Measurements from ENCODE around the gene CLSTN3. TPM values are rescaled to one million over a fixed set of nuclear protein-coding genes. Genes with fewer than 3 reads are reported as not detected.

Gene CLSTN3
- total and polyA plus RNA-seq, 4 donors = 6.1 to 37.2 (median 26.8) TPM

- Histone ChIP-seq H3K9me3 (ENCODE audit: control insufficient read depth in 4 of 4, low read length in 3 of 4) (no peaks in the 10 kb centered on the region), H3K27me3 (ENCODE audit: control insufficient read depth in 4 of 4, insufficient read depth in 4 of 4, low read length in 3 of 4) (no peaks in the 10 kb centered on the region), H3K4me3 (ENCODE audit: low read depth in 1 of 3, low read length in 3 of 3) (no peak overlapping the region), H3K36me3 (ENCODE audit: control insufficient read depth in 4 of 4, insufficient read depth in 3 of 4, low read depth in 1 of 4, low read length in 3 of 4) (peaks cover 0 to 3% (median 1%) of the 10 kb centered on the region in 4 donors), H3K9ac (ENCODE audit: low read depth in 1 of 2, low read length in 2 of 2) (no peak overlapping the region), H3K27ac (ENCODE audit: low read depth in 1 of 2, low read length in 2 of 2) (no peak overlapping the region), H3K4me1 (ENCODE audit: control insufficient read depth in 4 of 4, insufficient read depth in 4 of 4, low read length in 3 of 4) (peaks cover 1 to 55% (median 40%) of the 10 kb centered on the region in 4 donors)
- DNase-seq (ENCODE audit: low spot score) = no peak
- TF ChIP-seq, protein P1, sequence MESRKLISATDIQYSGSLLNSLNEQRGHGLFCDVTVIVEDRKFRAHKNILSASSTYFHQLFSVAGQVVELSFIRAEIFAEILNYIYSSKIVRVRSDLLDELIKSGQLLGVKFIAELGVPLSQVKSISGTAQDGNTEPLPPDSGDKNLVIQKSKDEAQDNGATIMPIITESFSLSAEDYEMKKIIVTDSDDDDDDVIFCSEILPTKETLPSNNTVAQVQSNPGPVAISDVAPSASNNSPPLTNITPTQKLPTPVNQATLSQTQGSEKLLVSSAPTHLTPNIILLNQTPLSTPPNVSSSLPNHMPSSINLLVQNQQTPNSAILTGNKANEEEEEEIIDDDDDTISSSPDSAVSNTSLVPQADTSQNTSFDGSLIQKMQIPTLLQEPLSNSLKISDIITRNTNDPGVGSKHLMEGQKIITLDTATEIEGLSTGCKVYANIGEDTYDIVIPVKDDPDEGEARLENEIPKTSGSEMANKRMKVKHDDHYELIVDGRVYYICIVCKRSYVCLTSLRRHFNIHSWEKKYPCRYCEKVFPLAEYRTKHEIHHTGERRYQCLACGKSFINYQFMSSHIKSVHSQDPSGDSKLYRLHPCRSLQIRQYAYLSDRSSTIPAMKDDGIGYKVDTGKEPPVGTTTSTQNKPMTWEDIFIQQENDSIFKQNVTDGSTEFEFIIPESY (IDR thresholded peaks at IDR 0.05) = no peak
- no peak for TF ChIP-seq HNF4G (IDR thresholded peaks at IDR 0.05)
- TF ChIP-seq HNF4A (conservative IDR thresholded peaks at IDR 0.05) = no peak
- no peak for TF ChIP-seq ATF3 (IDR thresholded peaks at IDR 0.05)
- TF ChIP-seq FOXA1 (IDR thresholded peaks at IDR 0.05) = no peak
- TF ChIP-seq CTCF (IDR thresholded peaks at IDR 0.05; ENCODE audit: low read depth, low read length, missing input control) = no peak
- 89% methylated on average over 6 of the region's 6 CpGs for WGBS
Measured at GRCh38 chr12:7114851-7115250, 15.3 kb upstream of the CLSTN3 start.

- Histone ChIP-seq H3K36me3 (ENCODE audit: control insufficient read depth in 4 of 4, insufficient read depth in 3 of 4, low read depth in 1 of 4, low read length in 3 of 4) (peaks cover 0 to 3% (median 1%) of the 10 kb centered on the region in 4 donors), H3K4me3 (ENCODE audit: low read depth in 1 of 3, low read length in 3 of 3) (no peak overlapping the region), H3K9ac (ENCODE audit: low read depth in 1 of 2, low read length in 2 of 2) (no peak overlapping the region), H3K27me3 (ENCODE audit: control insufficient read depth in 4 of 4, insufficient read depth in 4 of 4, low read length in 3 of 4) (no peaks in the 10 kb centered on the region), H3K4me1 (ENCODE audit: control insufficient read depth in 4 of 4, insufficient read depth in 4 of 4, low read length in 3 of 4) (peaks cover 2 to 51% (median 38%) of the 10 kb centered on the region in 4 donors), H3K27ac (ENCODE audit: low read depth in 1 of 2, low read length in 2 of 2) (no peak overlapping the region), H3K9me3 (ENCODE audit: control insufficient read depth in 4 of 4, low read length in 3 of 4) (no peaks in the 10 kb centered on the region)
- 91% methylated on average over 3 of the region's 3 CpGs for WGBS
- DNase-seq (ENCODE audit: low spot score) = no peak
- TF ChIP-seq HNF4G (IDR thresholded peaks at IDR 0.05) (no peak), SP1 (IDR thresholded peaks at IDR 0.05) (no peak), MAX (IDR thresholded peaks at IDR 0.05) (no peak), HNF4A (conservative IDR thresholded peaks at IDR 0.05) (no peak), FOXA1 (IDR thresholded peaks at IDR 0.05) (no peak), RAD21 (IDR thresholded peaks at IDR 0.05) (no peak), CTCF (IDR thresholded peaks at IDR 0.05; ENCODE audit: low read depth, low read length, missing input control) (no peak), YY1 (IDR thresholded peaks at IDR 0.05) (no peak), GABPA (IDR thresholded peaks at IDR 0.05 in 1 of 2, conservative IDR thresholded peaks at IDR 0.05 in 1 of 2) (no peak), JUND (IDR thresholded peaks at IDR 0.05) (no peak), TAF1 (conservative IDR thresholded peaks at IDR 0.05) (no peak), RXRA (IDR thresholded peaks at IDR 0.05) (no peak)
- TF ChIP-seq, protein P2, sequence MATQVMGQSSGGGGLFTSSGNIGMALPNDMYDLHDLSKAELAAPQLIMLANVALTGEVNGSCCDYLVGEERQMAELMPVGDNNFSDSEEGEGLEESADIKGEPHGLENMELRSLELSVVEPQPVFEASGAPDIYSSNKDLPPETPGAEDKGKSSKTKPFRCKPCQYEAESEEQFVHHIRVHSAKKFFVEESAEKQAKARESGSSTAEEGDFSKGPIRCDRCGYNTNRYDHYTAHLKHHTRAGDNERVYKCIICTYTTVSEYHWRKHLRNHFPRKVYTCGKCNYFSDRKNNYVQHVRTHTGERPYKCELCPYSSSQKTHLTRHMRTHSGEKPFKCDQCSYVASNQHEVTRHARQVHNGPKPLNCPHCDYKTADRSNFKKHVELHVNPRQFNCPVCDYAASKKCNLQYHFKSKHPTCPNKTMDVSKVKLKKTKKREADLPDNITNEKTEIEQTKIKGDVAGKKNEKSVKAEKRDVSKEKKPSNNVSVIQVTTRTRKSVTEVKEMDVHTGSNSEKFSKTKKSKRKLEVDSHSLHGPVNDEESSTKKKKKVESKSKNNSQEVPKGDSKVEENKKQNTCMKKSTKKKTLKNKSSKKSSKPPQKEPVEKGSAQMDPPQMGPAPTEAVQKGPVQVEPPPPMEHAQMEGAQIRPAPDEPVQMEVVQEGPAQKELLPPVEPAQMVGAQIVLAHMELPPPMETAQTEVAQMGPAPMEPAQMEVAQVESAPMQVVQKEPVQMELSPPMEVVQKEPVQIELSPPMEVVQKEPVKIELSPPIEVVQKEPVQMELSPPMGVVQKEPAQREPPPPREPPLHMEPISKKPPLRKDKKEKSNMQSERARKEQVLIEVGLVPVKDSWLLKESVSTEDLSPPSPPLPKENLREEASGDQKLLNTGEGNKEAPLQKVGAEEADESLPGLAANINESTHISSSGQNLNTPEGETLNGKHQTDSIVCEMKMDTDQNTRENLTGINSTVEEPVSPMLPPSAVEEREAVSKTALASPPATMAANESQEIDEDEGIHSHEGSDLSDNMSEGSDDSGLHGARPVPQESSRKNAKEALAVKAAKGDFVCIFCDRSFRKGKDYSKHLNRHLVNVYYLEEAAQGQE (IDR thresholded peaks at IDR 0.05) = no peak
- TF ChIP-seq, protein P1 (IDR thresholded peaks at IDR 0.05) = no peak
Measured at GRCh38 chr12:7116196-7116595, 14.0 kb upstream of the CLSTN3 start.

All from liver (tissue), 9 donors.